ENCODE results near the gene ARHGAP24. TPM values are rescaled to one million over a fixed set of nuclear protein-coding genes. Genes with fewer than 3 reads are reported as not detected.

ARHGAP24 gene
- total and polyA plus RNA-seq, 3 donors from 2014 or later: 5.7 to 9.9 (median 9.4) TPM

GRCh38 chr4:85565761-85566480 is 91.0 kb downstream of the ARHGAP24 start:
- Histone ChIP-seq H3K27ac (no peak overlapping the region), H3K9me3 (no peaks in the 10 kb centered on the region), H3K27me3 (no peaks in the 10 kb centered on the region), H3K4me1 (no peaks in the 10 kb centered on the region), H3K36me3 (ENCODE audit: low read depth, missing control alignments) (no peaks in the 10 kb centered on the region), H3K4me3 (no peak overlapping the region)
- WGBS, 2 donors: 95% methylated on average over 4 of the region's 4 CpGs
- no peak for DNase-seq
- TF ChIP-seq CTCF (IDR thresholded peaks at IDR 0.05): no peak
- no peak for TF ChIP-seq POLR2A (IDR thresholded peaks at IDR 0.05)
- intact Hi-C loops (cut with DNase I; ENCODE audit: low total_unique reads): no loop called here

- Histone ChIP-seq H3K27me3 (no peaks in the 10 kb centered on the region), H3K36me3 (ENCODE audit: low read depth, missing control alignments) (no peaks in the 10 kb centered on the region), H3K4me1 (no peaks in the 10 kb centered on the region), H3K27ac (no peak overlapping the region), H3K4me3 (no peak overlapping the region), H3K9me3 (no peaks in the 10 kb centered on the region)
- intact Hi-C loops (cut with DNase I; ENCODE audit: low total_unique reads): no loop called here
- WGBS, 2 donors: 76 to 77% methylated on average over 2 of the region's 2 CpGs
- DNase-seq: no peak
- TF ChIP-seq CTCF (IDR thresholded peaks at IDR 0.05) (no peak), POLR2A (IDR thresholded peaks at IDR 0.05) (no peak)
Measured at GRCh38 chr4:85569730-85570299, 94.9 kb downstream of the ARHGAP24 start.

GRCh38 chr4:85570388-85570787 is 95.4 kb downstream of the ARHGAP24 start:
- Histone ChIP-seq H3K4me1 (no peaks in the 10 kb centered on the region), H3K27me3 (no peaks in the 10 kb centered on the region), H3K9me3 (no peaks in the 10 kb centered on the region), H3K27ac (no peak overlapping the region), H3K36me3 (ENCODE audit: low read depth, missing control alignments) (no peaks in the 10 kb centered on the region), H3K4me3 (no peak overlapping the region)
- intact Hi-C loops (cut with DNase I; ENCODE audit: low total_unique reads): no loop called here
- no peak for DNase-seq
- no peak for TF ChIP-seq CTCF (IDR thresholded peaks at IDR 0.05)
- no peak for TF ChIP-seq POLR2A (IDR thresholded peaks at IDR 0.05)
- 60 to 78% methylated on average over 3 of the region's 3 CpGs for whole genome bisulfite sequencing, 2 donors

GRCh38 chr4:85571008-85571407 is 96.1 kb downstream of the ARHGAP24 start:
- H3K27ac ChIP-seq: no peak overlapping the region
- H3K36me3 ChIP-seq (ENCODE audit: low read depth, missing control alignments): no peaks in the 10 kb centered on the region
- no peak for DNase-seq
- no peaks in the 10 kb centered on the region for H3K4me1 ChIP-seq
- no peaks in the 10 kb centered on the region for H3K9me3 ChIP-seq
- H3K4me3 ChIP-seq: no peak overlapping the region
- TF ChIP-seq POLR2A (IDR thresholded peaks at IDR 0.05): no peak
- TF ChIP-seq CTCF (IDR thresholded peaks at IDR 0.05): no peak
- intact Hi-C loops (cut with DNase I; ENCODE audit: low total_unique reads): no loop called here
- H3K27me3 ChIP-seq: no peaks in the 10 kb centered on the region

- H3K4me1 ChIP-seq: no peaks in the 10 kb centered on the region
- no peaks in the 10 kb centered on the region for H3K27me3 ChIP-seq
- 97 to 100% methylated on average over 1 of the region's 1 CpG for WGBS, 2 donors
- no peaks in the 10 kb centered on the region for H3K9me3 ChIP-seq
- TF ChIP-seq CTCF (IDR thresholded peaks at IDR 0.05) (no peak), POLR2A (IDR thresholded peaks at IDR 0.05) (no peak)
- intact Hi-C loops (cut with DNase I; ENCODE audit: low total_unique reads): no loop called here
- no peak for DNase-seq
- H3K4me3 ChIP-seq: no peak overlapping the region
- H3K27ac ChIP-seq: no peak overlapping the region
- no peaks in the 10 kb centered on the region for H3K36me3 ChIP-seq (ENCODE audit: low read depth, missing control alignments)
Measured at GRCh38 chr4:85573270-85573669, 98.3 kb downstream of the ARHGAP24 start.
